Effector CD4-positive, alpha-beta T cell (primary cell): ENCODE data around the gene B3GALT5.

Source experiments
- DNase-seq: peaks from one replicate; pipeline ENCODE4 v3.0.0-alpha.2; 2020

B3GALT5 gene

DNA sequence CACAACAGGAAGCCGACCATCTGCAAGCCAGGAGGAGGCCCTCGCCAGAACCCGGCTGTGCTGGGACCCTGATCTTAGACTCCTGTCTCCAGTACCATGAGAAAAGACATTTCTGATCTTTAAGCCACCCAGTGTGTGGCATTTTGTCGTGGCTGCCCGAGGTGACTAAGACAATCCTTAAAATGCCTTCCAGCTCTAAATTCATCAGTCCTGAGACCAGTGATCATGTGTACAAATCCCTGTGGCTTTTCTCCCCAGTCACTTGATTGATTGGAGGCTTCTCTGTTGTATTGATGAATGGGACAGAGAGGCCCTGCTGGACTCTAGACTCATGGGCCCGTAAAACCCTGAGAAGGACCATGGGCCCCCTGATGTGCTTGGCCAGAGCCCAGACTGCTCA is 36.1 kb downstream of the B3GALT5 start:
- DNase-seq: no peak

DNA sequence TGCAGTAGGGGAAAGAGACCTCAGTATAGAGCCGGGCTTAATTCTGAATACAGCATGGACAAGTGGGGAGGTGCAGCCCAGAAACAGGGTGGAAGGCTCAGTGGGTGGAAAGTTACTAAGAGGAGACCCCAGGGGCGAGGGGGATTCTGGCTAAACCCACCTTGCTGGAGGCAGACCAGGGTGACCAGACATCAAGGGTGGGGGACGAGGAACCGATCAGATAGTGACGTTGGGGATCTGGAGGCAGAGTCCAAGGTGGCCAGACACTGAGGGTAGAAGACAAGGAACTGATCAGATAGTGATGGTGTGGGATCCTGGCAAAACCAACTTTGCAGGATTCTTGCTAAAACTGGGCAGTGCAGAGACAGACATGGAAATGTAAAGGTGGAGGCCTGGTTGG is 36.8 kb downstream of the B3GALT5 start:
- DNase-seq: no peak

DNA sequence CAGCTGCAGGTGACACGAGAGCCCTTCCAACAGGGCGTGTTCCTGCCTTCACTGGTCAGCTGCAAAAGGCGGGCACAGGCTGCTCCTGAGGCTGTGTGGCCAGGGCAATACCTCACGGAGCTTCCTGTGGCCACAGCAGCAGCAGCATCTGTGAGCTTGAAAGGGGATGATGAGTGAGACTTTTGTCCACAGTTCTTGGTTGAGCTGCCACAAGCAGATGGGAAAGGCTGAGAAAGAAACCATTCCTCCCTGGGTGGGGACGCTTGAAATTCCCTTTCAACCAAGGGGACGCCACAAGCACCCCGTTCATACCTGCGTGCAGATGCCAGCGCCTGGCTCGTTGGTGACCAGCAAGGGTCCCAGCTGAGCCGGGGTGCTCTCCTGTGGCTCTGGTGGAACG is 37.6 kb downstream of the B3GALT5 start:
- no peak for DNase-seq

GRCh38 chr21:39650801-39651200 is 38.1 kb downstream of the B3GALT5 start:
- DNase-seq: no peak

- no peak for DNase-seq
These were observed 38.5 kb downstream of the B3GALT5 start for GRCh38 chr21:39651206-39651605.

DNA sequence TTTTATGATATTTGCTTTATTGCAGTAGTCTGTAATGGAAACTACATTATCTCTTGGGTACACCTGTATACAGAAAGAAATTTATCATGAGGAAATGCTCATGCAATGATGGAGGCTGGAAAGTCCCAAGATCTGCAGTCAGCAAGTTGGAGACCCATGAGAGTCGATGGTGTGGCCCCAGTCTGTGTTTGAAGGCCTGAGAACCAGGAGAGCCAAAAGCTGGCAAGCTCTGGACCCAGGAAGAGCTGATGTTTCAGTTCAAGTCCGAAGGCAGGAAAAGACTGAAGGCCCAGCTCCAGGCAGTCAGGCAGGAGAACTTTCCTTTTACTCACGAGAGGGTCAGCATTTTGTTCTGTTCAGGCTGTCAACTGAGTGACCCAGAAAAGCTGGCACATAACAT is 42.2 kb downstream of the B3GALT5 start:
- DNase-seq: no peak

- no peak for DNase-seq
These were observed 42.8 kb downstream of the B3GALT5 start for GRCh38 chr21:39655589-39655988.

DNA sequence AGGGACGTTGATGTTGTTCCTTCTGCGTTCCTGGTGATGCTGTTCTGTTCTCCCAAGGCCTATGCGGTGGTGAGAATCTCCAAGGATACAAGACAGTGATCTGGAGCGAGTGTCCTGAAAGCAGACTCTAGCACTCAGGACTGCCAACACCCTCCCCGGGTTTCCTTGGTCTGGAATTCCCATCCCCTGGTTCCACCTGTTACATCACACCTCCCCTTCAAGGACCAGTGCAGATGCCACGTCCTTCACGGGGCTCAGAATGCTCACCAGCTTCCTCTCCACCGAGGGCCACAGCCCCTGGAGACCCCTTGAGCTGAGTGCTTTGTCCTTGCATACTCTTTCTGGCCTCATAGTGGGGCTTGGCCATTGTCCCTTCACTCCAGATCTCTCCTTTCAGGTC is 43.5 kb downstream of the B3GALT5 start:
- DNase-seq: no peak

DNA sequence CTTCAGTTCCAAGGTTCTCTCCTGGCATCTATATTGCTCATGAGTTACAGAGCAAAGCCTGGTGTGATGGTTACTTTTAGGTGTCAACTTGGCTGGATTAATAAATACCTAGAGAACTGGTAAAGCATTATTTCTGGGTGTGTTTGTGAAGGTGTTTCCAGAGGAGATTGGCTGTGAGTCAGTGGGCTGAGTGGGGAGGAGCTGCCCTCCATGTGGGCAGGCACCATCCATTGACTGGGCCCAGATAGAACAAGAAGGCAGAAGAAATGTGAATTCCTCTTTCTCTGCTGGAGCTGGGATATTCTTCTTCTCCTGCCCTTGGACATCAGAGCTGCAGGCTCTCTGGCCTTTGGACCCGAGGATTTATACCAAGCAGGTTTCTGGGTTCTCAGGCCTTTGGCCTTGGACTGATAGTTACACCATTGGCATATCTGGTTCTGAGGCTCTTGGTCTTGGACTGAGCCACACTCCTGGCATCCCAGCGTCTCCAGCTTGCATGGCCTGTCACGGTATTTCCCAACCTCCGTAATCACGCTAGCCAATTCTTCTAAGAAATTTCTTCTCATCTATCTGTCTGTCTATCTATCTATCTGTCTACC is 44.5 kb downstream of the B3GALT5 start:
- no peak for DNase-seq

- no peak for DNase-seq
These were observed 45.3 kb downstream of the B3GALT5 start for GRCh38 chr21:39658066-39658465.

DNA sequence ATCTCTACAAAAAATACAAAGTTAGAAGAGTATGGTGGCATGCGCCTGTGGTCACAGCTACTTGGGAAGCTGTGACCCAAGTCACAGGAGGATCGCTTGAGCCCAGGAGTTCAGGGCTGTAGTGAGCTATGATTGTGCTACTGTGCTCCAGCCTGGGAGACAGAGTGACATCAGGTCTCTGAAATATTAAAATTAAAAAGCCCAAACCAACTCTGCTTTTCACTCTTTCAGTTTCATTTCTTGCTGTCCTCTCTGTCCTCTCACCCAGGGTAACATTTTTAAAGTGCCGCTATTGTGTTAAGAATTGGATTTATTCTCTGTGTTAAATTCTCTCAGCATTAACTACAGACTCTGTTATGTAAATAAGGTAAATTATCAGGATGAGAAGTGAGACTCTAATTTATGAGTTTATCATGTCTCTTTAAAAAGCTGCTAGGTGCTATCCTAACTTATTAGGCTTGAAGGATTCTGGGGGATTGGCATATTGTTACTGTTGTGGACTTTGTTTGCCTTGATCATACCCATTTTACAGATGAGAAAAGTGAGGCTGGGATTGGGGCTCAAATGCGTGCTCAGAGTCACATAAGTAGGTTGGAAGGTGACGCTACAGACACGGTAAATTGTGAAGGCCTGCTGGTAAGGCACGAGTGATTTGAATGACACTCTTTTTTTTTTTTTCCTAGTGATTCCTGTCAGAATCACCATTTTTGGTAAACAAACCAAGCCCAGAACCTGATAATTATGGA is 46.5 kb downstream of the B3GALT5 start:
- DNase-seq: no peak

GRCh38 chr21:39660191-39660980 is 47.6 kb downstream of the B3GALT5 start:
- DNase-seq: no peak

DNA sequence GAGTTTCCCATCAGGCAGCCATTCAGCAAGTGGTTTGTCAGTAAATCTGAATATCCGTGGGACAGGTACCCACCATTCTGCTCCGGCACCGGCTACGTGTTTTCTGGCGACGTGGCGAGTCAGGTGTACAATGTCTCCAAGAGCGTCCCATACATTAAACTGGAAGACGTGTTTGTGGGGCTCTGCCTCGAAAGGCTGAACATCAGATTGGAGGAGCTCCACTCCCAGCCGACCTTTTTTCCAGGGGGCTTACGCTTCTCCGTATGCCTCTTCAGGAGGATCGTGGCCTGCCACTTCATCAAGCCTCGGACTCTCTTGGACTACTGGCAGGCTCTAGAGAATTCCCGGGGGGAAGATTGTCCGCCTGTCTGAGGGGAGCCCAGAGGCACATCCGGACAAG is 48.4 kb downstream of the B3GALT5 start:
- DNase-seq: no peak

- no peak for DNase-seq
These were observed 49.0 kb downstream of the B3GALT5 start for GRCh38 chr21:39661740-39662139.

DNA sequence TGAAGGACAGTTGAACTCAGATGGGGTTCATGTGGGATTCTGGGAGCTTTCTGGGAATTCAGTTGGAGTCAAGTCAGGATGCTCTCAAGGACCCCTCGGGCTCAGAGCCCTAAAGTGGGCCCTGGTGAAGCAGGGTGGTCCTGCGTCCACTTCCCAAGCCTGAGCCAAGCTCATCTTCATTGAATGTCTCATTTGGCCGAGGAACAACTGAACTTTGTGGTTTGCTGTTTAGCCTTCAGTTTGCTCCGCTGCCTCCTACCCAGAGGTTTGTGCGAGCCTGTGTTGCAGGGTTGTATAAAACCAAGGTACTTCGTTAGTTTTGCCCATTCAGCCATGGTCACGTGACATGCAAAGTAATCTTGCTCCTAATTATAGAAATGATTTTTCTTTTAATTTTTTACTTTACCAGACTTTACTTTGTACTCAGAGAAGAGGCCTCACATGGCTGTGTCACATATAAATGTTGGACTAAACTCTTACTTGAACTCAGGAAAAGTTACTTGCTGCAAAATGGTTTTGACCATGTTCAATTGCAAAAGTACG is 49.7 kb downstream of the B3GALT5 start:
- no peak for DNase-seq

- DNase-seq: no peak
These were observed 50.3 kb downstream of the B3GALT5 start for GRCh38 chr21:39663066-39663465.

GRCh38 chr21:39663742-39664492 is 51.2 kb downstream of the B3GALT5 start:
- DNase-seq: no peak

DNA sequence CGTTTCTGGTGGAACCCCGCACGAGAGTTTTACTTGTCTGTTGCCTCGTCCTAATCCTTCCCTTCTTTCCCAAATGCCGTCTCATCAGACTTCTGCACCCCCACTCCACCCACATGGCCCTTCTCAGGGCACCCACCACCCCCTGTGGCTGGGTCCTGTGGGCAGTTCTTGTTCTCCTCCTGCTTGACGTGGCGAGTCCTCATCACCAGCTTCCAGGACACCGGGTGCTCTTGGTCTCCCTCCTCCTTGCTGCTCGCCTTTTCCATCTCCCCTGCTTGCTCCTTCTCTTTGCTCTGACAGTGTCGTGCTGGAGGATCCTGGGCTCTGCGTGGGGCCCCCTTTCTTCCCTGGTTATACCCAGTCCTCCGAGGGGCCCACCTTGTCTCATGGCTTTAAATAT is 51.8 kb downstream of the B3GALT5 start:
- no peak for DNase-seq

- DNase-seq: no peak
These were observed 53.3 kb downstream of the B3GALT5 start for GRCh38 chr21:39666026-39666425.

GRCh38 chr21:39666681-39667315 is 54.1 kb downstream of the B3GALT5 start:
- DNase-seq: no peak

DNA sequence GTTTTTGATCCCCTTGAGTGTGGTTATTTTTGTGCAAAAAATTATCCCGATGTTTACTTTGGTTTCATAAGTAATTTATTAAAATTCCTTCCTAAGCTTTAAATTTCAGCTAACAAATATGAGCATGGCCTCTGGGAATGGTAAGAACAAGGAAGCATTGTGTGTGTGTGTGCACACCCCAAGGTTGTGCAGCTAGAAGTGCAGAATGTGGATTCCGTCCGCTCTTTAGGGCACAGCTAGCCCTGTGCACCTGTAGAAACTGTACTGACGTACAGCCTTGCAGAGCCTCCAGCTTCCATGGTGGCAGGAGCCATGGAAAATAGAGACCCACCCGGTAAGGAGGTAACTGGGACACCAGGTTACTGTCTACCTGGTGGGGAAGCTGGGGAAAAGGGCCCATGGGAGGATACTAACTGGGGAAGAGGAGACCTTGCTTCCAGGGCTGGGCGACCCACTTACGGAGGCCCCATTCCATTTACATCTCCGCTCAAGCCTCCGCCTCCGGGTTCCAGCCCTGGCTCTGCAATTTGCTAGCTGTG is 54.7 kb downstream of the B3GALT5 start:
- no peak for DNase-seq

- DNase-seq: no peak
These were observed 55.6 kb downstream of the B3GALT5 start for GRCh38 chr21:39668369-39668768.
